K562 (cell line): ENCODE measurements around the gene IL17RB. TPM values are rescaled to one million over a fixed set of nuclear protein-coding genes. Genes with fewer than 3 reads are reported as not detected.
A peak's percentile ranks its signal among the peaks of the same experiment; 100 is the strongest.

Experiments used
- ATF7 ChIP-seq: fragments of 450-650 bp; IDR thresholded peaks from 2 replicates; pipeline ENCODE4 v1.7.1; 2014; ENCODE audit warnings: mild to moderate bottlenecking, moderate library complexity
- BACH1 ChIP-seq: fragments of 200-800 bp; sonication (Bioruptor generic); IDR thresholded peaks from 2 replicates; pipeline ENCODE4 v1.6.1; 2016; ENCODE audit warnings: missing genetic modification characterization, missing compliant biosample characterization
- BDP1 ChIP-seq: IDR thresholded peaks from 3 replicates; pipeline ENCODE4 v1.6.1; 2011; ENCODE audit not compliant: insufficient read length, insufficient read depth
- FOXM1 ChIP-seq, 2 experiments: fragments of 450-650 bp in 1 of 2; sonication (generic) in 1 of 2; formaldehyde crosslinking in 1 of 2; IDR thresholded peaks; 2 replicates each; pipeline versions ENCODE4 v1.6.1 to v1.9.0; 2017 to 2022; ENCODE audit warnings: low read depth in 2 of 2, mild to moderate bottlenecking in 2 of 2, missing genetic modification reagents in 1 of 2, moderate library complexity in 1 of 2
- GABPB1 ChIP-seq: sonication (generic); formaldehyde crosslinking; IDR thresholded peaks from 2 replicates; pipeline ENCODE4 v1.8.0; 2022; ENCODE audit warnings: mild to moderate bottlenecking, missing genetic modification reagents
- MBD2 ChIP-seq: sonication (generic); IDR thresholded peaks from 2 replicates; pipeline ENCODE4 v1.6.1; 2016; ENCODE audit warnings: low read depth, borderline replicate concordance
- MTA3 ChIP-seq: fragments of 450-650 bp; formaldehyde crosslinking; IDR thresholded peaks from 2 replicates; pipeline ENCODE4 v1.6.1; 2017; ENCODE audit warnings: mild to moderate bottlenecking, borderline replicate concordance
- NCOA1 ChIP-seq: fragments of 450-650 bp; IDR thresholded peaks from 2 replicates; pipeline ENCODE4 v1.6.1; 2016; ENCODE audit warnings: low read depth
- POU5F1 ChIP-seq: fragments of 150-350 bp; IDR thresholded peaks from 2 replicates; pipeline ENCODE4 v1.6.1; 2014; ENCODE audit warnings: borderline replicate concordance, low read length, low read depth, mild to moderate bottlenecking; ENCODE audit not compliant: partially characterized antibody
- SIX5 ChIP-seq, 2 experiments: IDR thresholded peaks; 2 replicates each; pipeline ENCODE4 v1.6.1; 2011; ENCODE audit warnings: low read length in 2 of 2, borderline replicate concordance in 1 of 2, low read depth in 1 of 2, mild to moderate bottlenecking in 1 of 2, moderate library complexity in 1 of 2; ENCODE audit not compliant: insufficient read depth in 1 of 2
- SMARCC2 ChIP-seq: fragments of 450-650 bp; IDR thresholded peaks from 2 replicates; pipeline ENCODE4 v1.6.1; 2017; ENCODE audit warnings: antibody characterized with exemption, moderate library complexity, mild to moderate bottlenecking, low read depth
- STAG1 ChIP-seq: sonication (generic); formaldehyde crosslinking; IDR thresholded peaks from 2 replicates; pipeline ENCODE4 v1.5.0; 2020; ENCODE audit warnings: missing genetic modification reagents, borderline replicate concordance
- TAL1 ChIP-seq: fragments of 450-650 bp; IDR thresholded peaks from 2 replicates; pipeline ENCODE4 v1.6.1; 2016; ENCODE audit warnings: mild to moderate bottlenecking
- ZBTB1 ChIP-seq: sonication (generic); formaldehyde crosslinking; IDR thresholded peaks from 2 replicates; pipeline ENCODE4 v1.8.1; 2023; ENCODE audit warnings: missing genetic modification reagents, low read depth, mild to moderate bottlenecking, borderline replicate concordance
- ZNF274 ChIP-seq: IDR thresholded peaks from 2 replicates; pipeline ENCODE4 v1.6.1; 2011; ENCODE audit warnings: low read depth, mild to moderate bottlenecking, low read length, moderate library complexity, borderline replicate concordance
- ZNF431 ChIP-seq: sonication (generic); formaldehyde crosslinking; IDR thresholded peaks from 2 replicates; pipeline ENCODE4 v1.8.0; 2022; ENCODE audit warnings: mild to moderate bottlenecking, missing genetic modification reagents
- polyA plus RNA-seq, 8 experiments: library from polyadenylated mRNA; depleted of rRNA in 4 of 8; stranded (reverse) in 5 of 8; unstranded in 3 of 8; fragments of >200 nt; fragmentation: Nextera tagmentation in 2 of 8; fragmentation: Illumina TruSeq in 1 of 8; extraction: Ambion mirVana in 2 of 8; extraction: Trizol in 1 of 8; gene quantifications; 2 replicates each; pipeline versions ENCODE4 v1.2.1 to v1.2.3, GENCODE V29; 2011 to 2014; ENCODE audit warnings: inconsistent platforms in 1 of 8, missing spikeins in 1 of 8
- total RNA-seq, 7 experiments: library from RNA; depleted of rRNA in 6 of 7; stranded (reverse); fragments of >200 nt in 6 of 7; fragmentation: Illumina TruSeq in 2 of 7; extraction: Trizol in 2 of 7; gene quantifications; 2 replicates each; pipeline versions ENCODE4 v1.2.1 to v1.2.3, GENCODE V29; 2011 to 2021; ENCODE audit warnings: low replicate concordance in 1 of 7
- TF ChIP-seq, protein P1 (sequence below): fragments of 200-600 bp; sonication (generic); IDR thresholded peaks from one replicate; pipeline ENCODE4 v1.6.1; 2012; ENCODE audit warnings: mild to moderate bottlenecking, low read depth, low read length, inconsistent platforms
- TF ChIP-seq, protein P2 (sequence below): sonication (generic); formaldehyde crosslinking; IDR thresholded peaks from 2 replicates; pipeline ENCODE4 v1.5.0; 2020; ENCODE audit warnings: missing genetic modification reagents

IL17RB gene
- total and polyA plus RNA-seq, 9 of the 15 experiments (the other 6 are each of a cell fraction or from before 2014, with no cell fraction given), result 1.1 to 4.1 (median 1.7) TPM

GRCh38 chr3:53888232-53888631, 41.9 kb downstream of the IL17RB start (continued):
- TF ChIP-seq, protein P1, sequence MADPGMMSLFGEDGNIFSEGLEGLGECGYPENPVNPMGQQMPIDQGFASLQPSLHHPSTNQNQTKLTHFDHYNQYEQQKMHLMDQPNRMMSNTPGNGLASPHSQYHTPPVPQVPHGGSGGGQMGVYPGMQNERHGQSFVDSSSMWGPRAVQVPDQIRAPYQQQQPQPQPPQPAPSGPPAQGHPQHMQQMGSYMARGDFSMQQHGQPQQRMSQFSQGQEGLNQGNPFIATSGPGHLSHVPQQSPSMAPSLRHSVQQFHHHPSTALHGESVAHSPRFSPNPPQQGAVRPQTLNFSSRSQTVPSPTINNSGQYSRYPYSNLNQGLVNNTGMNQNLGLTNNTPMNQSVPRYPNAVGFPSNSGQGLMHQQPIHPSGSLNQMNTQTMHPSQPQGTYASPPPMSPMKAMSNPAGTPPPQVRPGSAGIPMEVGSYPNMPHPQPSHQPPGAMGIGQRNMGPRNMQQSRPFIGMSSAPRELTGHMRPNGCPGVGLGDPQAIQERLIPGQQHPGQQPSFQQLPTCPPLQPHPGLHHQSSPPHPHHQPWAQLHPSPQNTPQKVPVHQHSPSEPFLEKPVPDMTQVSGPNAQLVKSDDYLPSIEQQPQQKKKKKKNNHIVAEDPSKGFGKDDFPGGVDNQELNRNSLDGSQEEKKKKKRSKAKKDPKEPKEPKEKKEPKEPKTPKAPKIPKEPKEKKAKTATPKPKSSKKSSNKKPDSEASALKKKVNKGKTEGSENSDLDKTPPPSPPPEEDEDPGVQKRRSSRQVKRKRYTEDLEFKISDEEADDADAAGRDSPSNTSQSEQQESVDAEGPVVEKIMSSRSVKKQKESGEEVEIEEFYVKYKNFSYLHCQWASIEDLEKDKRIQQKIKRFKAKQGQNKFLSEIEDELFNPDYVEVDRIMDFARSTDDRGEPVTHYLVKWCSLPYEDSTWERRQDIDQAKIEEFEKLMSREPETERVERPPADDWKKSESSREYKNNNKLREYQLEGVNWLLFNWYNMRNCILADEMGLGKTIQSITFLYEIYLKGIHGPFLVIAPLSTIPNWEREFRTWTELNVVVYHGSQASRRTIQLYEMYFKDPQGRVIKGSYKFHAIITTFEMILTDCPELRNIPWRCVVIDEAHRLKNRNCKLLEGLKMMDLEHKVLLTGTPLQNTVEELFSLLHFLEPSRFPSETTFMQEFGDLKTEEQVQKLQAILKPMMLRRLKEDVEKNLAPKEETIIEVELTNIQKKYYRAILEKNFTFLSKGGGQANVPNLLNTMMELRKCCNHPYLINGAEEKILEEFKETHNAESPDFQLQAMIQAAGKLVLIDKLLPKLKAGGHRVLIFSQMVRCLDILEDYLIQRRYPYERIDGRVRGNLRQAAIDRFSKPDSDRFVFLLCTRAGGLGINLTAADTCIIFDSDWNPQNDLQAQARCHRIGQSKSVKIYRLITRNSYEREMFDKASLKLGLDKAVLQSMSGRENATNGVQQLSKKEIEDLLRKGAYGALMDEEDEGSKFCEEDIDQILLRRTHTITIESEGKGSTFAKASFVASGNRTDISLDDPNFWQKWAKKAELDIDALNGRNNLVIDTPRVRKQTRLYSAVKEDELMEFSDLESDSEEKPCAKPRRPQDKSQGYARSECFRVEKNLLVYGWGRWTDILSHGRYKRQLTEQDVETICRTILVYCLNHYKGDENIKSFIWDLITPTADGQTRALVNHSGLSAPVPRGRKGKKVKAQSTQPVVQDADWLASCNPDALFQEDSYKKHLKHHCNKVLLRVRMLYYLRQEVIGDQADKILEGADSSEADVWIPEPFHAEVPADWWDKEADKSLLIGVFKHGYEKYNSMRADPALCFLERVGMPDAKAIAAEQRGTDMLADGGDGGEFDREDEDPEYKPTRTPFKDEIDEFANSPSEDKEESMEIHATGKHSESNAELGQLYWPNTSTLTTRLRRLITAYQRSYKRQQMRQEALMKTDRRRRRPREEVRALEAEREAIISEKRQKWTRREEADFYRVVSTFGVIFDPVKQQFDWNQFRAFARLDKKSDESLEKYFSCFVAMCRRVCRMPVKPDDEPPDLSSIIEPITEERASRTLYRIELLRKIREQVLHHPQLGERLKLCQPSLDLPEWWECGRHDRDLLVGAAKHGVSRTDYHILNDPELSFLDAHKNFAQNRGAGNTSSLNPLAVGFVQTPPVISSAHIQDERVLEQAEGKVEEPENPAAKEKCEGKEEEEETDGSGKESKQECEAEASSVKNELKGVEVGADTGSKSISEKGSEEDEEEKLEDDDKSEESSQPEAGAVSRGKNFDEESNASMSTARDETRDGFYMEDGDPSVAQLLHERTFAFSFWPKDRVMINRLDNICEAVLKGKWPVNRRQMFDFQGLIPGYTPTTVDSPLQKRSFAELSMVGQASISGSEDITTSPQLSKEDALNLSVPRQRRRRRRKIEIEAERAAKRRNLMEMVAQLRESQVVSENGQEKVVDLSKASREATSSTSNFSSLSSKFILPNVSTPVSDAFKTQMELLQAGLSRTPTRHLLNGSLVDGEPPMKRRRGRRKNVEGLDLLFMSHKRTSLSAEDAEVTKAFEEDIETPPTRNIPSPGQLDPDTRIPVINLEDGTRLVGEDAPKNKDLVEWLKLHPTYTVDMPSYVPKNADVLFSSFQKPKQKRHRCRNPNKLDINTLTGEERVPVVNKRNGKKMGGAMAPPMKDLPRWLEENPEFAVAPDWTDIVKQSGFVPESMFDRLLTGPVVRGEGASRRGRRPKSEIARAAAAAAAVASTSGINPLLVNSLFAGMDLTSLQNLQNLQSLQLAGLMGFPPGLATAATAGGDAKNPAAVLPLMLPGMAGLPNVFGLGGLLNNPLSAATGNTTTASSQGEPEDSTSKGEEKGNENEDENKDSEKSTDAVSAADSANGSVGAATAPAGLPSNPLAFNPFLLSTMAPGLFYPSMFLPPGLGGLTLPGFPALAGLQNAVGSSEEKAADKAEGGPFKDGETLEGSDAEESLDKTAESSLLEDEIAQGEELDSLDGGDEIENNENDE, result no peak
- TF ChIP-seq MBD2 (no peak), NCOA1 (no peak), GABPB1 (no peak), STAG1 (CRISPR knock-in tag) (no peak), ZNF274 (no peak), ATF7 (no peak), POU5F1 (no peak), SMARCC2 (no peak), TAL1 (peak; percentile 48), MTA3 (no peak), ZNF431 (CRISPR knock-in tag) (no peak), SIX5 (IDR thresholded peaks at IDR 0.05; ENCODE audit: borderline replicate concordance in 1 of 2, insufficient read depth in 1 of 2, low read depth in 1 of 2, low read length in 2 of 2) (no peak), BACH1 (no peak), ZBTB1 (CRISPR knock-in tag) (no peak), BDP1 (no peak), FOXM1 (IDR thresholded peaks at IDR 0.05; ENCODE audit: low read depth) (no peak), FOXM1 (CRISPR knock-in tag; IDR thresholded peaks at IDR 0.05; ENCODE audit: low read depth) (no peak)
- TF ChIP-seq, protein P2, sequence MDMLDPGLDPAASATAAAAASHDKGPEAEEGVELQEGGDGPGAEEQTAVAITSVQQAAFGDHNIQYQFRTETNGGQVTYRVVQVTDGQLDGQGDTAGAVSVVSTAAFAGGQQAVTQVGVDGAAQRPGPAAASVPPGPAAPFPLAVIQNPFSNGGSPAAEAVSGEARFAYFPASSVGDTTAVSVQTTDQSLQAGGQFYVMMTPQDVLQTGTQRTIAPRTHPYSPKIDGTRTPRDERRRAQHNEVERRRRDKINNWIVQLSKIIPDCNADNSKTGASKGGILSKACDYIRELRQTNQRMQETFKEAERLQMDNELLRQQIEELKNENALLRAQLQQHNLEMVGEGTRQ (CRISPR knock-in tag), result no peak
